Esophagus muscularis mucosa (tissue), 4 donors: ENCODE measurements around the gene ATF4. TPM values are rescaled to one million over a fixed set of nuclear protein-coding genes. Genes with fewer than 3 reads are reported as not detected.
"Not testable (repeated sequence)": the region's sequence is repeated elsewhere in the genome, so short reads cannot be mapped to it uniquely, and the experiment has no call there.

Source experiments
- DNase-seq: peaks from one replicate; pipeline ENCODE4 v3.0.0-alpha.2; 2017; ENCODE audit errors: extremely low spot score
- H3K27ac ChIP-seq, 4 donors: fragments of 200-600 bp; sonication (generic); replicated peaks in 1 of 4; 1 replicate in 3 of 4; 2 replicates in 1 of 4; pipeline ENCODE4 v1.5.1; 2016 to 2019; ENCODE audit warnings: mild to moderate bottlenecking in 1 of 4
- H3K27me3 ChIP-seq, 4 donors: fragments of 200-600 bp; sonication (generic); one replicate each; pipeline versions ENCODE4 v1.5.1 to v1.6.0; 2016 to 2019
- H3K36me3 ChIP-seq, 4 donors: fragments of 200-600 bp; sonication (generic); one replicate each; pipeline ENCODE4 v1.5.1; 2016 to 2019
- H3K4me1 ChIP-seq, 4 donors: fragments of 200-600 bp; sonication (generic); one replicate each; pipeline ENCODE4 v1.5.1; 2016 to 2019
- H3K4me3 ChIP-seq, 4 donors: fragments of 200-600 bp; sonication (generic); 1 replicate in 2 of 4; 2 replicates in 2 of 4; pipeline ENCODE4 v1.5.1; 2016 to 2019; ENCODE audit warnings: mild to moderate bottlenecking in 4 of 4, moderate library complexity in 1 of 4
- H3K9me3 ChIP-seq, 4 donors: fragments of 200-600 bp; sonication (generic); 1 replicate in 3 of 4; 2 replicates in 1 of 4; pipeline ENCODE4 v1.5.1; 2016 to 2019
- EP300 ChIP-seq: sonication (generic); formaldehyde crosslinking; IDR thresholded peaks from one replicate; pipeline ENCODE4 v1.6.1; 2017; ENCODE audit warnings: antibody characterized with exemption
- POLR2A ChIP-seq: fragments of 450-650 bp; IDR thresholded peaks from one replicate; pipeline ENCODE4 v1.6.1; 2017; ENCODE audit warnings: antibody characterized with exemption, moderate library complexity, mild to moderate bottlenecking, low read depth
- POLR2AphosphoS5 ChIP-seq, 2 donors: sonication (generic); formaldehyde crosslinking; IDR thresholded peaks; one replicate each; pipeline ENCODE4 v1.6.1; 2017; ENCODE audit warnings: antibody characterized with exemption in 2 of 2
- WGBS: methylation state at CpG from one replicate; pipeline ENCODE4 v1.1.5; 2018; 5-methylcytosine and 5-hydroxymethylcytosine counted together
- intact Hi-C: fragments of 100-400 bp; cut with DNase I; formaldehyde crosslinking; loops from one replicate; pipeline ENCODE4 v1.15.1; 2023
- total RNA-seq, 4 donors: library from RNA; depleted of rRNA; stranded (reverse); fragments of >200 nt; gene quantifications; one replicate each; pipeline versions ENCODE4 v1.1.0 to v1.2.1, GENCODE V29; 2016
- TF ChIP-seq, protein P1 (sequence below), 3 experiments: fragments of 200-600 bp in 2 of 3; fragments of 450-650 bp in 1 of 3; sonication (generic) in 2 of 3; IDR thresholded peaks; one replicate each; pipeline ENCODE4 v1.5.1; 2017 to 2019; ENCODE audit warnings: antibody characterized with exemption in 3 of 3, mild to moderate bottlenecking in 2 of 3, moderate library complexity in 1 of 3

ATF4 gene
- total RNA-seq, 4 donors from 2014 or later, result 516 to 895 (median 721) TPM

DNA sequence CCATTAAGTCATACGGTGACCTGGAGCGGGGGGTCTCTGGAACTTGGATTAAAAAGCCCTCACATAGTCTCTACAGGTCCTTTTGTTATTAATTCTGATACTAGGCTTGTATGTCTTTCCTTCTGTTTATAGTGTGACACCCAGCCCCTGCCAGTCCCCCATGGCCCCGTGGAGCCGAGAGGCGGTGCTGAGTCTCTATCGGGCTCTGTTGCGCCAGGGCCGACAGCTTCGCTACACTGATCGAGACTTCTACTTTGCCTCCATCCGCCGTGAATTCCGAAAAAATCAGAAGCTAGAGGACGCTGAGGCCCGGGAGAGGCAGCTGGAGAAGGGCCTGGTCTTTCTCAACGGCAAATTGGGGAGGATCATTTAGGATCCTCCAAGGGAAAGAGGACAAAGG, 16.3 kb upstream of the ATF4 start:
- 94% methylated on average over 15 of the region's 16 CpGs for WGBS
- peaks cover 36 to 57% (median 43%) of the 10 kb centered on the region in 4 donors for H3K4me1 ChIP-seq
- intact Hi-C loops, result no loop called here

DNA sequence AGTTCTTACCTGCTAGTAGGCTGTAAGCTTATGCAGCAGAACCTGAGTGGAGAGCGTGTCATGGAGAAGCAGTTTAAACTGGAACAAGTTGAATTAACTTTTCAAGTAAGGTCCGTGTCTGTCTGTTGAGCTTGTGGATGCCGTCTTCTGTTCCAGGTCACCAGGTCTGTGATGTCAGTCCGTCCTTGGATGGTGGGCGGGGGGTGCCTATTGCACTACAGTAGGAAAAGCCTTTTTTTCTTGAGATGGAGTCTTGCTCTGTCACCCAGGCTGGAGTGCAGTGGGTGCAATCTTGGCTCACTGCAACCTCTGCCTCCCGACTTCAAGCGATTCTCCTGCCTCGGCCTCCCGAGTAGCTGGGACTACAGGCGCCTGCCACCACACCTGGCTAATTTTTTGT, 13.3 kb upstream of the ATF4 start:
- H3K9me3 ChIP-seq, H3K27ac ChIP-seq, H3K4me3 ChIP-seq, H3K27me3 ChIP-seq, DNase-seq, intact Hi-C loops: not testable (repeated sequence)
- 84% methylated on average over 10 of the region's 10 CpGs for WGBS
- Histone ChIP-seq H3K36me3 (peaks cover 27 to 85% (median 80%) of the 10 kb centered on the region in 4 donors), H3K4me1 (peaks cover 22 to 37% (median 29%) of the 10 kb centered on the region in 4 donors)

More for the DNA sequence above, 16.3 kb upstream of the ATF4 start:
- H3K27ac ChIP-seq, result no peak overlapping the region
- H3K27me3 ChIP-seq, result no peaks in the 10 kb centered on the region
- no peak for TF ChIP-seq POLR2AphosphoS5 (IDR thresholded peaks at IDR 0.05)
- no peak for TF ChIP-seq POLR2A
- TF ChIP-seq, protein P1, sequence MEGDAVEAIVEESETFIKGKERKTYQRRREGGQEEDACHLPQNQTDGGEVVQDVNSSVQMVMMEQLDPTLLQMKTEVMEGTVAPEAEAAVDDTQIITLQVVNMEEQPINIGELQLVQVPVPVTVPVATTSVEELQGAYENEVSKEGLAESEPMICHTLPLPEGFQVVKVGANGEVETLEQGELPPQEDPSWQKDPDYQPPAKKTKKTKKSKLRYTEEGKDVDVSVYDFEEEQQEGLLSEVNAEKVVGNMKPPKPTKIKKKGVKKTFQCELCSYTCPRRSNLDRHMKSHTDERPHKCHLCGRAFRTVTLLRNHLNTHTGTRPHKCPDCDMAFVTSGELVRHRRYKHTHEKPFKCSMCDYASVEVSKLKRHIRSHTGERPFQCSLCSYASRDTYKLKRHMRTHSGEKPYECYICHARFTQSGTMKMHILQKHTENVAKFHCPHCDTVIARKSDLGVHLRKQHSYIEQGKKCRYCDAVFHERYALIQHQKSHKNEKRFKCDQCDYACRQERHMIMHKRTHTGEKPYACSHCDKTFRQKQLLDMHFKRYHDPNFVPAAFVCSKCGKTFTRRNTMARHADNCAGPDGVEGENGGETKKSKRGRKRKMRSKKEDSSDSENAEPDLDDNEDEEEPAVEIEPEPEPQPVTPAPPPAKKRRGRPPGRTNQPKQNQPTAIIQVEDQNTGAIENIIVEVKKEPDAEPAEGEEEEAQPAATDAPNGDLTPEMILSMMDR (IDR thresholded peaks at IDR 0.05), result no peak
- no peak for TF ChIP-seq EP300
- peaks cover 17 to 55% (median 51%) of the 10 kb centered on the region in 4 donors for H3K36me3 ChIP-seq
- no peak overlapping the region for H3K4me3 ChIP-seq
- no peak for DNase-seq
- no peaks in the 10 kb centered on the region for H3K9me3 ChIP-seq

DNA sequence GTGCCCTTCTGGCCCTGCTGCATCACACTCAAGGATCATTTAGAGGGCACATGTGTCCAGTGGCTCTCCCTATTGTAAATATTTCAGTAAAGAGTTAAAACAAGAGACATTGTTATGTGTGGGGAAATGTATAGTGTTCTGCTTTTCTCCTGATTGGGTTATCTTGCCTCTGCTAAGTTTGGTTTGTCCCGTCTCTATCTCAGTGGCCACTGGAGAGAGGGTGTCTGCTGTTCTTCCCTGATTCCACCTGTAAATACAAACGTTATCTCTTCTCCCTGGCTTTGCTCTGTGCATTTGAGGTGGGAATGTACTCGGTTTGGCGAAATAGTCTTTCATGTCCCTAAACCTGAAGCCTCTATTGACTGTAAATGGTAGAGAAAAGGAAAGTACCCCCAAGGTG, 12.0 kb upstream of the ATF4 start:
- WGBS, result 72% methylated on average over 4 of the region's 4 CpGs
- TF ChIP-seq EP300, result no peak
- TF ChIP-seq, protein P1 (IDR thresholded peaks at IDR 0.05), result no peak
- no peak for TF ChIP-seq POLR2AphosphoS5 (IDR thresholded peaks at IDR 0.05)
- no peak for TF ChIP-seq POLR2A
- Histone ChIP-seq H3K9me3 (no peaks in the 10 kb centered on the region), H3K27ac (no peak overlapping the region), H3K27me3 (no peaks in the 10 kb centered on the region), H3K4me3 (no peak overlapping the region), H3K36me3 (peaks cover 40 to 99% (median 94%) of the 10 kb centered on the region in 4 donors), H3K4me1 (peaks cover 15 to 28% (median 22%) of the 10 kb centered on the region in 4 donors)
- no peak for DNase-seq
- intact Hi-C loops, result no loop called here

DNA sequence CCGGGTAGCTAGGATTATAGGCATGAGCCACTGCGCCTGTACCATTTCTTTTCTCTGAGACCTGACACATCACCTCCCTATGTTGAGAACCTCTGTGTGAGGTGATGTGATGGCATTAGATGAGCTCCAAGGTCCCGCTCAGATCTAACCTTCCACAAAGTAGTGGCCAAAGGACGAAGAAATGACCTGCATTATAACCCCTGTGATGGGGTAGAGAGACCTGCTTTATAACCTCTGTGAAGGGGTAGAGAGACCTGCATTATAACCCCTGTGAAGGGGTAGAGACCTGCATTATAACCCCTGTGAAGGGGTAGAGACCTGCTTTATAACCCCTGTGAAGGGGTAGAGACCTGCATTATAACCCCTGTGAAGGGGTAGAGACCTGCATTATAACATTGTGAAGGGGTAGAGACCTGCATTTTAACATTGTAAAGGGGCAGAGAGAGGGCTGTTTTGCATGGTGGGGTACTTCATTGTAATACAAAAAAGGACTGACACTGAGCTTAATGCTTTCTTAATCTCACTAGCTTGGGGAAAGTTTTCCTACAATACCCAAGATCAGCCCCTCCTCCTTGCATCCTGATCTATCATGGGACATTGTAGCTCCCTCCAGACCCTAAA, 9.7 kb upstream of the ATF4 start:
- no peak for TF ChIP-seq POLR2A
- TF ChIP-seq POLR2AphosphoS5 (IDR thresholded peaks at IDR 0.05), result no peak
- TF ChIP-seq EP300, result no peak
- TF ChIP-seq, protein P1 (IDR thresholded peaks at IDR 0.05), result no peak
- intact Hi-C loops, result loop anchor here (10.0 kb wide), 1 partner anchor 106 kb away; no protein-coding TSS in a partner anchor
- no peak for DNase-seq

DNA sequence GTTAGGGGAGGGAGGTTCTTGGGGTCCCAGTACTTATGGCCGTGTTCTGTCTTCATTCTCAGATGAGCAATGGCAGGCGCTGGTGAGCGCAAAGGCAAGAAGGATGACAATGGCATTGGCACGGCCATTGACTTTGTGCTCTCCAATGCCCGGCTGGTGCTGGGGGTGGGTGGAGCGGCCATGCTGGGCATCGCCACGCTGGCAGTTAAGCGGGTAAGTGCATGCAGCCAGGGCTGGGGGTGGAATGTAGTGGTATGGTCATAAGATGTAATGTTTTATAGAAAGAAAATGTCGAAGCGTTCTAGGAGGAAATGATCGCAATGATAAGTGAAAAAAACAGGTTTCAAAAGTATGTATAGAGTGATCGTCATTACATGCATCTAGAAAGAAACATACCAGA, 9.1 kb upstream of the ATF4 start:
- Histone ChIP-seq H3K27ac (no peak overlapping the region), H3K27me3 (no peaks in the 10 kb centered on the region), H3K36me3 (peaks cover 49 to 99% (median 94%) of the 10 kb centered on the region in 4 donors), H3K4me1 (peaks cover 4 to 22% (median 7%) of the 10 kb centered on the region in 4 donors), H3K9me3 (no peaks in the 10 kb centered on the region), H3K4me3 (no peak overlapping the region)
- intact Hi-C loops, result loop anchor here (10.0 kb wide), 1 partner anchor 106 kb away; no protein-coding TSS in a partner anchor
- no peak for DNase-seq
- TF ChIP-seq POLR2AphosphoS5 (IDR thresholded peaks at IDR 0.05) (no peak), EP300 (no peak), POLR2A (no peak)
- TF ChIP-seq, protein P1 (IDR thresholded peaks at IDR 0.05), result no peak
- 91% methylated on average over 13 of the region's 13 CpGs for WGBS

More for the DNA sequence above, 9.7 kb upstream of the ATF4 start:
- Histone ChIP-seq H3K4me1 (peaks cover 6 to 24% (median 10%) of the 10 kb centered on the region in 4 donors), H3K27me3 (no peaks in the 10 kb centered on the region), H3K4me3 (no peak overlapping the region), H3K36me3 (peaks cover 49 to 100% (median 97%) of the 10 kb centered on the region in 4 donors), H3K9me3 (no peaks in the 10 kb centered on the region), H3K27ac (no peak overlapping the region)
- WGBS, result 90% methylated on average over 4 of the region's 4 CpGs
